BE2C (cell line): Measurements from ENCODE around the gene NAV3.
A peak's percentile ranks its signal among the peaks of the same experiment; 100 is the strongest.

ENCODE experiments used
- DNase-seq: peaks from one replicate; pipeline ENCODE4 v3.0.0-alpha.2; 2020
- H3K27me3 ChIP-seq: fragments of 250-450 bp; sonication (Bioruptor Pico); 2 replicates; pipeline ENCODE4 v1.5.1; 2020; ENCODE audit warnings: mild to moderate bottlenecking
- H3K36me3 ChIP-seq: fragments of 250-450 bp; sonication (Bioruptor Pico); 2 replicates; pipeline ENCODE4 v1.5.1; 2020; ENCODE audit warnings: mild to moderate bottlenecking
- H3K4me1 ChIP-seq: fragments of 250-450 bp; sonication (Bioruptor Pico); 2 replicates; pipeline ENCODE4 v1.5.1; 2020
- H3K4me3 ChIP-seq: 2 replicates; pipeline ENCODE4 v1.5.1; 2011; ENCODE audit warnings: low read depth, low read length
- H3K9me3 ChIP-seq: fragments of 250-450 bp; sonication (Bioruptor Pico); 2 replicates; pipeline ENCODE4 v1.5.1; 2020
- TF ChIP-seq, protein P1 (sequence below): IDR thresholded peaks from 2 replicates; pipeline ENCODE4 v1.5.1; 2012; ENCODE audit warnings: mild to moderate bottlenecking, low read depth, low read length

NAV3 gene

GRCh38 chr12:77932216-77932615 lies 101.5 kb downstream of the NAV3 start:
- DNase-seq: no peak
- Histone ChIP-seq H3K27me3 (peaks cover 3% of the 10 kb centered on the region; the same call in 1 of the 2 replicates), H3K9me3 (no peaks in the 10 kb centered on the region)

DNA sequence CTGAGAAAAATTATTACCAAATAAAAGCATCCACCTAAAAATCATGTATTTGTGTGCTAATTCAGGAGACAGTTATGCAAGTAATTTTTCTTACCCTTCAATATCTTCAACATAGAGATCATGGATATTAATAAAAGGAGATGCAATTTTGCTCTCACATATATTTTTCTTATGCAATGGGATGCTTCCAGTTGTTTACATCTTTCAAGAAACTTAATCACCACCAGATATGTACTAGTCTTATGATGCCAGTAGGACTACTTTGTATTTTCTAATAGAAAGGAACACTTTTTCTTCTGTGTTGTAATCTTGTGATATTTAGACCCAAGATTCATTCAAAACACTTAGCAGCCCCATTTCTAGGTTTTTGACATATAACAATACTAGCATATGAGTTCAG lies 107.6 kb downstream of the NAV3 start:
- DNase-seq: no peak
- H3K9me3 ChIP-seq: no peaks in the 10 kb centered on the region
- no peaks in the 10 kb centered on the region for H3K36me3 ChIP-seq
- H3K27me3 ChIP-seq: peaks cover 3% of the 10 kb centered on the region
- no peaks in the 10 kb centered on the region for H3K4me1 ChIP-seq
- no peak overlapping the region for H3K4me3 ChIP-seq
- TF ChIP-seq, protein P1, sequence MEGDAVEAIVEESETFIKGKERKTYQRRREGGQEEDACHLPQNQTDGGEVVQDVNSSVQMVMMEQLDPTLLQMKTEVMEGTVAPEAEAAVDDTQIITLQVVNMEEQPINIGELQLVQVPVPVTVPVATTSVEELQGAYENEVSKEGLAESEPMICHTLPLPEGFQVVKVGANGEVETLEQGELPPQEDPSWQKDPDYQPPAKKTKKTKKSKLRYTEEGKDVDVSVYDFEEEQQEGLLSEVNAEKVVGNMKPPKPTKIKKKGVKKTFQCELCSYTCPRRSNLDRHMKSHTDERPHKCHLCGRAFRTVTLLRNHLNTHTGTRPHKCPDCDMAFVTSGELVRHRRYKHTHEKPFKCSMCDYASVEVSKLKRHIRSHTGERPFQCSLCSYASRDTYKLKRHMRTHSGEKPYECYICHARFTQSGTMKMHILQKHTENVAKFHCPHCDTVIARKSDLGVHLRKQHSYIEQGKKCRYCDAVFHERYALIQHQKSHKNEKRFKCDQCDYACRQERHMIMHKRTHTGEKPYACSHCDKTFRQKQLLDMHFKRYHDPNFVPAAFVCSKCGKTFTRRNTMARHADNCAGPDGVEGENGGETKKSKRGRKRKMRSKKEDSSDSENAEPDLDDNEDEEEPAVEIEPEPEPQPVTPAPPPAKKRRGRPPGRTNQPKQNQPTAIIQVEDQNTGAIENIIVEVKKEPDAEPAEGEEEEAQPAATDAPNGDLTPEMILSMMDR: no peak

More at GRCh38 chr12:77932216-77932615, 101.5 kb downstream of the NAV3 start:
- Histone ChIP-seq H3K4me3 (no peak overlapping the region), H3K36me3 (no peaks in the 10 kb centered on the region), H3K4me1 (no peaks in the 10 kb centered on the region)
- TF ChIP-seq, protein P1: peak; percentile 50

DNA sequence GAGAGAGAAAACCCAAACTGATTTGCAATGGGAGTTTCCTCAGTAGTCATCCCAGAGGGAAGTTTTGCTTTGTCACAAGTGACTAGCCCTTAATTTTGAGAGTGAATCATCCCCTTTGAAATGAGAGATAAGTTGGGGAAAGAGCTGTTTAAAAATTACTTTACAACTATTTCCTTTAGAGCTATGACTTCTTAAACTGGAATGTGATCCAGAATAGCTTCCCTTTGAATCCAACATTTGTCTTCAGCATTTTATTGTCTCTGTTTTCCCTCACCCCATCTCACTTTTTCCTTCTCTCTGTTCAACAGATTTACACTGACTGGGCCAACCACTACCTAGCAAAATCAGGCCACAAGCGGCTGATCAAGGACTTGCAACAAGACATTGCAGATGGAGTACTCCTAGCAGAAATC lies 109.3 kb downstream of the NAV3 start:
- H3K4me3 ChIP-seq: no peak overlapping the region
- peaks cover 3% of the 10 kb centered on the region for H3K27me3 ChIP-seq
- no peaks in the 10 kb centered on the region for H3K9me3 ChIP-seq
- TF ChIP-seq, protein P1: no peak
- H3K36me3 ChIP-seq: no peaks in the 10 kb centered on the region
- H3K4me1 ChIP-seq: no peaks in the 10 kb centered on the region
- DNase-seq: no peak

GRCh38 chr12:77940567-77940966 lies 109.9 kb downstream of the NAV3 start:
- Histone ChIP-seq H3K4me3 (no peak overlapping the region), H3K9me3 (no peaks in the 10 kb centered on the region), H3K27me3 (peaks cover 3% of the 10 kb centered on the region), H3K36me3 (no peaks in the 10 kb centered on the region), H3K4me1 (no peaks in the 10 kb centered on the region)
- TF ChIP-seq, protein P1: no peak
- DNase-seq: no peak

DNA sequence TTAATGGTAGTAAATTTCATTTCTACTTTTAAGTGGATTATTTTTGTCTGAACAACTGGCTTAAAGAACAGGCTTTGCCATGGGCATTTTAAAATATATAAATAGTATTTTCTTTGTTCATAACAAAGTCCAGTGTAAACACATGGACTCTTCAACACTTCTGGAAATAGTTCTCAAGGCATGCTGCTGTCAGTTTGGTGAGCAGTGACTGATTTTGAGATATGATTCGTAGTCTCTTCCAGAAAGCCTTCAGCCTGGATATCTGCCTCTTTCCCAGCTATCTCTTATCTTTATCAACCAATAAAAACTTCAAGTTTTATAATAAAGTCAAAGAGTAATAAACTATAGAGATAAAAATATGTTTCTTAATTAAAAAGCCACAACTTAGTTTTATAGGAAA lies 110.7 kb downstream of the NAV3 start:
- no peak for DNase-seq
- H3K27me3 ChIP-seq: peaks cover 3% of the 10 kb centered on the region
- H3K36me3 ChIP-seq: no peaks in the 10 kb centered on the region
- TF ChIP-seq, protein P1: no peak
- H3K9me3 ChIP-seq: no peaks in the 10 kb centered on the region
- no peak overlapping the region for H3K4me3 ChIP-seq
- H3K4me1 ChIP-seq: no peaks in the 10 kb centered on the region

- H3K4me3 ChIP-seq: no peak overlapping the region
- no peak for DNase-seq
- H3K9me3 ChIP-seq: no peaks in the 10 kb centered on the region
- no peaks in the 10 kb centered on the region for H3K36me3 ChIP-seq
- no peaks in the 10 kb centered on the region for H3K4me1 ChIP-seq
- H3K27me3 ChIP-seq: peaks cover 3% of the 10 kb centered on the region
- TF ChIP-seq, protein P1: no peak
These were observed 112.8 kb downstream of the NAV3 start for GRCh38 chr12:77943466-77943865.
